HepG2 (cell line): Measurements from ENCODE around the gene L3MBTL4. TPM values are rescaled to one million over a fixed set of nuclear protein-coding genes. Genes with fewer than 3 reads are reported as not detected.

Experiments used
- DZIP1 ChIP-seq: sonication (generic); formaldehyde crosslinking; IDR thresholded peaks from 2 replicates; pipeline ENCODE4 v1.5.0; 2020; ENCODE audit warnings: mild to moderate bottlenecking, missing genetic modification reagents
- EED ChIP-seq: sonication (generic); formaldehyde crosslinking; IDR thresholded peaks from 2 replicates; pipeline ENCODE4 v1.5.0; 2020; ENCODE audit warnings: mild to moderate bottlenecking, missing genetic modification reagents
- FOXP1 ChIP-seq, 2 experiments: fragments of 450-650 bp in 1 of 2; IDR thresholded peaks; 2 replicates each; pipeline ENCODE4 v1.6.1; 2017 to 2018; ENCODE audit warnings: antibody characterized with exemption in 1 of 2
- GATAD2A ChIP-seq: IDR thresholded peaks from 2 replicates; pipeline ENCODE4 v1.6.1; 2016
- GPBP1L1 ChIP-seq: sonication (generic); formaldehyde crosslinking; IDR thresholded peaks from 2 replicates; pipeline ENCODE4 v1.5.0; 2020; ENCODE audit warnings: mild to moderate bottlenecking, missing genetic modification reagents
- GTF2F1 ChIP-seq: fragments of 150-350 bp; IDR thresholded peaks from 2 replicates; pipeline ENCODE4 v1.6.1; 2014; ENCODE audit warnings: low read length
- MXD4 ChIP-seq: IDR thresholded peaks from 2 replicates; pipeline ENCODE4 v1.6.1; 2016; ENCODE audit warnings: mild to moderate bottlenecking, missing biosample characterization, missing genetic modification reagents
- NRL ChIP-seq: sonication (generic); formaldehyde crosslinking; IDR thresholded peaks from 2 replicates; pipeline ENCODE4 v1.5.0; 2020; ENCODE audit warnings: missing genetic modification reagents, mild to moderate bottlenecking, moderate library complexity, borderline replicate concordance
- PRDM15 ChIP-seq: sonication (generic); formaldehyde crosslinking; IDR thresholded peaks from 2 replicates; pipeline ENCODE4 v1.4.0; 2020; ENCODE audit warnings: missing genetic modification reagents
- RFXAP ChIP-seq: sonication (generic); formaldehyde crosslinking; IDR thresholded peaks from 2 replicates; pipeline ENCODE4 v1.4.0; 2020; ENCODE audit warnings: missing genetic modification reagents, borderline replicate concordance
- SMC3 ChIP-seq: IDR thresholded peaks from 2 replicates; pipeline ENCODE4 v1.6.1; 2011; ENCODE audit warnings: low read length, improper control_type of control experiment
- SOX13 ChIP-seq, 3 experiments: fragments of 450-650 bp in 1 of 3; sonication (generic) in 1 of 3; formaldehyde crosslinking in 1 of 3; IDR thresholded peaks in 2 of 3; conservative IDR thresholded peaks in 1 of 3; 2 replicates each; pipeline versions ENCODE4 v1.5.0 to v1.6.1; 2016 to 2020; ENCODE audit warnings: antibody characterized with exemption in 1 of 3, mild to moderate bottlenecking in 1 of 3, missing compliant biosample characterization in 1 of 3, missing genetic modification reagents in 1 of 3, moderate library complexity in 1 of 3
- SOX5 ChIP-seq: IDR thresholded peaks from 2 replicates; pipeline ENCODE4 v1.6.1; 2016; ENCODE audit warnings: borderline replicate concordance
- TAF1 ChIP-seq: sonication (generic); formaldehyde crosslinking; IDR thresholded peaks from 2 replicates; pipeline ENCODE4 v1.4.0; 2020; ENCODE audit warnings: missing genetic modification reagents
- ZBTB20 ChIP-seq: sonication (generic); formaldehyde crosslinking; IDR thresholded peaks from 2 replicates; pipeline ENCODE4 v1.8.1; 2023; ENCODE audit warnings: missing genetic modification reagents, low read depth, mild to moderate bottlenecking, borderline replicate concordance
- ZNF121 ChIP-seq: sonication (generic); formaldehyde crosslinking; IDR thresholded peaks from 2 replicates; pipeline ENCODE4 v1.5.0; 2020; ENCODE audit warnings: mild to moderate bottlenecking, missing genetic modification reagents
- ZNF20 ChIP-seq: sonication (generic); formaldehyde crosslinking; IDR thresholded peaks from 2 replicates; pipeline ENCODE4 v1.4.0; 2020; ENCODE audit warnings: mild to moderate bottlenecking, moderate library complexity, missing genetic modification reagents
- ZNF276 ChIP-seq: sonication (generic); formaldehyde crosslinking; IDR thresholded peaks from 2 replicates; pipeline ENCODE4 v1.4.0; 2020; ENCODE audit warnings: mild to moderate bottlenecking, low read depth, missing genetic modification reagents
- ZNF746 ChIP-seq: sonication (generic); formaldehyde crosslinking; IDR thresholded peaks from 2 replicates; pipeline ENCODE4 v1.8.0; 2022; ENCODE audit warnings: mild to moderate bottlenecking, missing genetic modification reagents
- polyA plus RNA-seq, 8 experiments: library from polyadenylated mRNA; depleted of rRNA in 3 of 8; stranded (reverse) in 7 of 8; unstranded in 1 of 8; fragments of >200 nt; fragmentation: Illumina TruSeq in 4 of 8; extraction: Trizol in 4 of 8; gene quantifications; 2 replicates each; pipeline versions ENCODE4 v1.2.1 to v1.2.3, GENCODE V29; 2011 to 2016; ENCODE audit warnings: low read depth in 4 of 8, missing spikeins in 1 of 8, mixed read lengths in 1 of 8; ENCODE audit not compliant: insufficient read depth in 1 of 8
- total RNA-seq, 5 experiments: library from RNA; depleted of rRNA; stranded (reverse); fragments of >200 nt; fragmentation: Illumina TruSeq; extraction: Trizol; gene quantifications; 2 replicates each; pipeline ENCODE4 v1.2.3, GENCODE V29; 2016; ENCODE audit warnings: low read depth in 1 of 5

Gene L3MBTL4
- total and polyA plus RNA-seq, 2 of the 13 experiments (the other 11 are each of a cell fraction or from before 2014, with no cell fraction given) = 10.8 to 13.3 TPM

GRCh38 chr18:6333981-6334380, 80.7 kb downstream of the L3MBTL4 start (continued):
- no peak for TF ChIP-seq ZBTB20
- no peak for TF ChIP-seq ZNF276
- TF ChIP-seq NRL (CRISPR knock-in tag) = no peak
- TF ChIP-seq SOX13 (IDR thresholded peaks at IDR 0.05) = no peak
- TF ChIP-seq SOX13 (CRISPR knock-in tag; conservative IDR thresholded peaks at IDR 0.05 in 1 of 2, IDR thresholded peaks at IDR 0.05 in 1 of 2) = 0 out of 4 replicates have a peak, but pooled peaks of 1 of the 2 experiments have one; percentile 24
- TF ChIP-seq ZNF20 (CRISPR knock-in tag) = no peak
- no peak for TF ChIP-seq ZNF121 (CRISPR knock-in tag)
- no peak for TF ChIP-seq GPBP1L1 (CRISPR knock-in tag)
- TF ChIP-seq PRDM15 (CRISPR knock-in tag) = no peak
- 0 out of 2 replicates have a peak, but pooled peaks have one; percentile 12 for TF ChIP-seq GATAD2A
- no peak for TF ChIP-seq ZNF746 (CRISPR knock-in tag)
- TF ChIP-seq SOX5 (CRISPR knock-in tag) = peak; percentile 23; the same call in 1 of the 2 replicates
- TF ChIP-seq TAF1 (CRISPR knock-in tag) = no peak
- TF ChIP-seq DZIP1 (CRISPR knock-in tag) = no peak
- no peak for TF ChIP-seq RFXAP (CRISPR knock-in tag)
- TF ChIP-seq SMC3 = no peak
- TF ChIP-seq MXD4 = no peak
- no peak for TF ChIP-seq FOXP1 (IDR thresholded peaks at IDR 0.05)
- TF ChIP-seq FOXP1 (CRISPR knock-in tag; IDR thresholded peaks at IDR 0.05) = 0 out of 2 replicates have a peak, but pooled peaks have one; percentile 22
- TF ChIP-seq GTF2F1 = no peak
- TF ChIP-seq EED (CRISPR knock-in tag) = no peak
